ENCODE results near the gene P2RX1.
A peak's percentile ranks its signal among the peaks of the same experiment; 100 is the strongest.

The P2RX1 gene

GRCh38 chr17:3926860-3927627 is 10.8 kb upstream of the P2RX1 start:
- no peak for DNase-seq
- in situ Hi-C loops (cut with MboI; ENCODE audit: low pct_unique_long_range_greater_than_20kb, low sequenced_read_pairs): no loop called here

GRCh38 chr17:3925684-3926485 is 9.6 kb upstream of the P2RX1 start:
- in situ Hi-C loops (cut with MboI; ENCODE audit: low pct_unique_long_range_greater_than_20kb, low sequenced_read_pairs): no loop called here
- DNase-seq: no peak

GRCh38 chr17:3924512-3925350 is 8.5 kb upstream of the P2RX1 start:
- in situ Hi-C loops (cut with MboI; ENCODE audit: low pct_unique_long_range_greater_than_20kb, low sequenced_read_pairs): no loop called here
- no peak for DNase-seq

- in situ Hi-C loops (cut with MboI; ENCODE audit: low pct_unique_long_range_greater_than_20kb, low sequenced_read_pairs): no loop called here
- DNase-seq: no peak
These were observed 7.4 kb upstream of the P2RX1 start for GRCh38 chr17:3923466-3924190.

- in situ Hi-C loops (cut with MboI; ENCODE audit: low pct_unique_long_range_greater_than_20kb, low sequenced_read_pairs): no loop called here
- DNase-seq: no peak
These were observed 6.5 kb upstream of the P2RX1 start for GRCh38 chr17:3922765-3923164.

- DNase-seq: no peak
- in situ Hi-C loops (cut with MboI; ENCODE audit: low pct_unique_long_range_greater_than_20kb, low sequenced_read_pairs): no loop called here
These were observed 5.4 kb upstream of the P2RX1 start for GRCh38 chr17:3921502-3922319.

- in situ Hi-C loops (cut with MboI; ENCODE audit: low pct_unique_long_range_greater_than_20kb, low sequenced_read_pairs): no loop called here
- DNase-seq: peak; percentile 59
These were observed 4.7 kb upstream of the P2RX1 start for GRCh38 chr17:3921006-3921405.

- in situ Hi-C loops (cut with MboI; ENCODE audit: low pct_unique_long_range_greater_than_20kb, low sequenced_read_pairs): no loop called here
- no peak for DNase-seq
These were observed 2.9 kb upstream of the P2RX1 start for GRCh38 chr17:3919123-3919624.

GRCh38 chr17:3918372-3919122 is 2.3 kb upstream of the P2RX1 start:
- no peak for DNase-seq
- in situ Hi-C loops (cut with MboI; ENCODE audit: low pct_unique_long_range_greater_than_20kb, low sequenced_read_pairs): no loop called here

GRCh38 chr17:3917391-3917931 is 1.2 kb upstream of the P2RX1 start:
- DNase-seq: no peak
- in situ Hi-C loops (cut with MboI; ENCODE audit: low pct_unique_long_range_greater_than_20kb, low sequenced_read_pairs): no loop called here

- DNase-seq: peak; percentile 67
- in situ Hi-C loops (cut with MboI; ENCODE audit: low pct_unique_long_range_greater_than_20kb, low sequenced_read_pairs): no loop called here
These were observed 560 bp upstream of the P2RX1 start for GRCh38 chr17:3916825-3917224.

- no peak for DNase-seq
- in situ Hi-C loops (cut with MboI; ENCODE audit: low pct_unique_long_range_greater_than_20kb, low sequenced_read_pairs): no loop called here
These were observed 677 bp downstream of the P2RX1 start for GRCh38 chr17:3915581-3915994.

GRCh38 chr17:3914312-3914670 is 2.0 kb downstream of the P2RX1 start:
- DNase-seq: no peak

GRCh38 chr17:3913531-3914311 is 2.5 kb downstream of the P2RX1 start:
- in situ Hi-C loops (cut with MboI; ENCODE audit: low pct_unique_long_range_greater_than_20kb, low sequenced_read_pairs): no loop called here
- peak; percentile 86 for DNase-seq

More at GRCh38 chr17:3914312-3914670, 2.0 kb downstream of the P2RX1 start:
- in situ Hi-C loops (cut with MboI; ENCODE audit: low pct_unique_long_range_greater_than_20kb, low sequenced_read_pairs): no loop called here

- in situ Hi-C loops (cut with MboI; ENCODE audit: low pct_unique_long_range_greater_than_20kb, low sequenced_read_pairs): no loop called here
- no peak for DNase-seq
These were observed 3.4 kb downstream of the P2RX1 start for GRCh38 chr17:3912827-3913226.

- no peak for DNase-seq
- in situ Hi-C loops (cut with MboI; ENCODE audit: low pct_unique_long_range_greater_than_20kb, low sequenced_read_pairs): no loop called here
These were observed 4.8 kb downstream of the P2RX1 start for GRCh38 chr17:3911271-3912053.

Measured in KBM-7 (cell line).